ENCODE measurements around the gene TSPAN14. TPM values are rescaled to one million over a fixed set of nuclear protein-coding genes. Genes with fewer than 3 reads are reported as not detected.

Gene TSPAN14
- total RNA-seq, 4 donors from 2014 or later = 103 to 168 (median 131) TPM

DNA sequence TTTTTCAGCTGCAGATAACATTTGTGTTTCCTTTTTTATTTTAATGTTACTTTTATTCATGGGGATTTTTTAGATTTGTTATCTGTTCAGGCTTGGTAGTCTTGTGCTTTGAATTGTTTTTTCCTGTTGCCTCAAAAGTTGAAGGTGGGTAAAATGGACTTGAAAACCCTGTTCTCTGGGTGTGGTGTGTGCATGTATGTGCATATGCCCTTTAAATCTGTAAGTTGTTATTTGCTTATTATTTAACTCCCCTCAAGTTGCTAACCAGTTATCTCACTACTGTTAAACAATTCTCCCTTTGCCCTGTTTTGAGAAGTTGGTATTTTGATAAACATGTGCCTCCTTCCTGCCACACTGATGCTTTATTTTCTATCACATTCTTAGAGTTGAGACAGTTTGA lies 30.6 kb downstream of the TSPAN14 start:
- intact Hi-C loops (cut with DNase I; ENCODE audit: low total_unique reads) = no loop called here
- no peak overlapping the region for H3K4me3 ChIP-seq (ENCODE audit: low read depth, poor library complexity, severe bottlenecking)
- no peak for DNase-seq (ENCODE audit: low spot score in 2 of 2)
- TF ChIP-seq, protein P1, sequence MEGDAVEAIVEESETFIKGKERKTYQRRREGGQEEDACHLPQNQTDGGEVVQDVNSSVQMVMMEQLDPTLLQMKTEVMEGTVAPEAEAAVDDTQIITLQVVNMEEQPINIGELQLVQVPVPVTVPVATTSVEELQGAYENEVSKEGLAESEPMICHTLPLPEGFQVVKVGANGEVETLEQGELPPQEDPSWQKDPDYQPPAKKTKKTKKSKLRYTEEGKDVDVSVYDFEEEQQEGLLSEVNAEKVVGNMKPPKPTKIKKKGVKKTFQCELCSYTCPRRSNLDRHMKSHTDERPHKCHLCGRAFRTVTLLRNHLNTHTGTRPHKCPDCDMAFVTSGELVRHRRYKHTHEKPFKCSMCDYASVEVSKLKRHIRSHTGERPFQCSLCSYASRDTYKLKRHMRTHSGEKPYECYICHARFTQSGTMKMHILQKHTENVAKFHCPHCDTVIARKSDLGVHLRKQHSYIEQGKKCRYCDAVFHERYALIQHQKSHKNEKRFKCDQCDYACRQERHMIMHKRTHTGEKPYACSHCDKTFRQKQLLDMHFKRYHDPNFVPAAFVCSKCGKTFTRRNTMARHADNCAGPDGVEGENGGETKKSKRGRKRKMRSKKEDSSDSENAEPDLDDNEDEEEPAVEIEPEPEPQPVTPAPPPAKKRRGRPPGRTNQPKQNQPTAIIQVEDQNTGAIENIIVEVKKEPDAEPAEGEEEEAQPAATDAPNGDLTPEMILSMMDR (IDR thresholded peaks at IDR 0.05) = no peak
- no peak for TF ChIP-seq POLR2A (IDR thresholded peaks at IDR 0.05)

DNA sequence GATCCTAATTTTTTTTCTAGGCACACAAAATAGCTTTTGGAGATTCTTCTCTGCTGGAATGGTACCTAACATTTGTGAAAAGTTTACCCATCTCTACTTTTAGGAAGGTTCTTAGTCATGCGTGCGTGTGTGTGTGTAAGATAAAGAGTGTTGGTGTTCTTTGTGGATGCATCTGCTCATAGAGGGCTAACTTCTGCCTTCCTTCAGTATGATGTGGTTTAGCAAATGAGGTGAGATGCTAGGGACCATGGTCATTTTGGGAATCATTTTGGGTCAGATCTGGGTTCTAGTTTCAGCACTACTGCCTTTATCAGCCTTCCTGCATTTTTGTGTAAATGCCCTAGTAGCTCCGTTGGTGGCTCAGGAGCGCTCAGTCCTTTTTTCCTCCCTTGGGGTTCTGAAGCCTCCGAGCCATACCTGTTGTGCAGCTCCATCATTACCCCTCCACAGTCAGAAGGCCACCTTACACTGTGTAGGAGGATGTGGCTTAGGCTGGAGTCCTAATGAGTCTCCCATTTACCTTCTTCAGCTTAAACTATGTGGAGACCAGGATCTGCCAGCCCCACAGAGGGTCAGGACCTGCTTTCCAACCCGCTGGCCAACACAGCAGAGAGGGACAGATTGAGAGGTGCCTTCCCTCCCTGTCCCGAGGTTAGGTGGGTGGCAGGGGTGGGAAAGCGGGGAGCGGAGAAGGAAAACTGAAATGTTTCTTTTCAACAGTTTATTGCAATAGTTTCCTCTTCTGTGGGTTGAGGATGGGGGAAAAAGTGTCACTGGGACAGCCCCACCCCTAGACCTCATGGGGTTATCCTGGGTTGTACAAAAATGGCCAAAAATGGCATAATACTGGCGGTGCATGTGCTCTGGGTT lies 31.2 kb downstream of the TSPAN14 start:
- intact Hi-C loops (cut with DNase I; ENCODE audit: low total_unique reads) = no loop called here
- peak in 1 of 2 donors; percentile 84 for DNase-seq (ENCODE audit: low spot score in 2 of 2)
- WGBS, 2 donors = 76 to 88% methylated on average over 10 of the region's 10 CpGs
- no peak for TF ChIP-seq POLR2A (IDR thresholded peaks at IDR 0.05)
- TF ChIP-seq, protein P1 (IDR thresholded peaks at IDR 0.05) = no peak
- H3K4me3 ChIP-seq (ENCODE audit: low read depth, poor library complexity, severe bottlenecking) = no peak overlapping the region

DNA sequence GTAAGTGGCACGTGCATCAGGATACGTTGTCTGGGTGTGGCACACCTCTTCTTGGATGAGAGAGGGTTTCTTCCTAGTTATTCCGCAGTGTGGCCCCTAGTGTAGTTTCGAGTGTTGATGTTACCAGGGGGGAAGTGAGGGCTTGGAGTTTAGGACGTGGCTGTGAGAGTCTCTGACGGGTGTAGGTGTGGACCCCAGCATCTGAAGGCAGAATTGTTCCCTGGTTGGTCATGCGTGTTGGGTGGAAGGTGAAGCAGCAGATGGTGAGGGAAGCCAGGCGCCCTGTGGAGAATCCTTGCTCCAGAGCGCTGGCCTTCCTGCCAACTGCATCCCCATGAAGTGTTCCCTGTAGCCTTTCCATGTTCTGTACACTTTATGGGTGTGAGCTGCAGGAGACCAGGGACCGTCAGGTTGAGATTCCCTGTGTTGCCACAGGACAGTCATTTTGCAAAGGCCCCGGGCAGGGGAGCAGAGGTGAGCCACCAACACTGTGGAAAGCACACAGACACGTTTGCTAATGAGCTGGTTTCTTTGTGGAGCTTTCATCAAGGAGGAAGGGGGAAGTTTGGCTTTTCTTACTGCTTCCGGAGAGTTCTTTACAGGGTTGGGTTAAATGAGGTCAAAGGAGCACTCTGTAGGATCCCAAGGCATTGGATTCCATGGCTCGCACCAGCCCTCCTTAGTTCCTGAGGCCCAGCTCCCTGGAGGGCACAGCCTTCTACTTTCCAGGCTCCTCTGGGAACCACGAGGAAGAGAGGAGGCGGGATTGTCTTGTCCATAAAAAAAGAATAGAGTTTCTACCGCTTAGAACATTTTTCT lies 32.0 kb downstream of the TSPAN14 start:
- intact Hi-C loops (cut with DNase I; ENCODE audit: low total_unique reads) = no loop called here
- TF ChIP-seq, protein P1 (IDR thresholded peaks at IDR 0.05) = no peak
- TF ChIP-seq POLR2A (IDR thresholded peaks at IDR 0.05) = no peak
- DNase-seq (ENCODE audit: low spot score in 2 of 2) = peak; percentile 28 to 81
- 53 to 62% methylated on average over 17 of the region's 17 CpGs for WGBS, 2 donors
- H3K4me3 ChIP-seq (ENCODE audit: low read depth, poor library complexity, severe bottlenecking) = no peak overlapping the region

DNA sequence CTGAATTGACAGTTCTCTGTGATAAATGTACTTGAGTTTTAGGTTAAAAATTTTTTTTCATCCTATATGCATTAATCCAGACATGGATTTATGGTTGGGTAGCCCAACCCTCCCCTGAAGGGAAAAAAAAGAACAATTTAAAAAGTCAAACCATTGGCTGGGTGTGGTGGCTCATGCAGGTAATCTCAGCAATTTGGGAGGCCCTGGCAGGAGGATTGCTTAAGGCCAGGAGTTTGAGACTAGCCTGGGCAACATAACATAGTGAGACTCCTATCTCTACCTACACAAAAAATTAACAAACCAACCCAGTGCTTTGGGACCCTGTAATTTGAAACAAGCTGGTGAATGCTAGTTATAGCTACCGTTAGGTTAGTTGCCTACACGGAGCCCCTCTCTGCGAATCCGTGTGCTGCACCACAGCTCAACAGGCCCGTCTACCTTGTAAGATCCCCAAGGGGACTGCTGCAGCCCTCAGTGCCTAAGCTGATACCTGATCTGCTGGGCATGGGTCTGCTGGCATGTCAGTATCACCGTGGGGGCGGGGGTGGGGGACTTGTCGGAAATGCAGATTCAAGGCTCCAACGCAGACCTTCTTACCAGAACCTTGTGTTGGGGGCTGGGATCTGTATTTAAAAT lies 32.8 kb downstream of the TSPAN14 start:
- intact Hi-C loops (cut with DNase I; ENCODE audit: low total_unique reads) = no loop called here
- WGBS, 2 donors = 86 to 91% methylated on average over 9 of the region's 9 CpGs
- peak in 1 of 2 donors; percentile 29 for DNase-seq (ENCODE audit: low spot score in 2 of 2)
- H3K4me3 ChIP-seq (ENCODE audit: low read depth, poor library complexity, severe bottlenecking) = no peak overlapping the region
- TF ChIP-seq, protein P1 (IDR thresholded peaks at IDR 0.05) = no peak
- TF ChIP-seq POLR2A (IDR thresholded peaks at IDR 0.05) = no peak

DNA sequence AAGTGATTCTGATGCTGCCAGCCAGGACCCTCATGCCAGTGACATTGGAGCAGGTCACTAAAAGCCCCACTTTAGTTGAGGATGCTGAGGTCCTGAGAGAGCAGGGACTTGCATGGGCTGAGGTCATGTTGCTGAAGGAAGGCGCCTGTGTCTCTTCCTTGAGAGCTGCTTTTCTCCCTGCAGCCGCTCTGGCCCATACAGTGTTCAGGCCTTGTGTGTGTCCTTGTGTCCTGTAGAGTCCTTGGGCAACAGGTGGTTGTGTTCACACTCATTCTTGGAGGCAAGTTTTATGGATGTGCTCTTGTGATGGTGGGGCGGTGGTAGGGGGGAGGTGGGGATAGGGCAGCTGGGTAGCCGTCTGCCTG lies 33.3 kb downstream of the TSPAN14 start:
- intact Hi-C loops (cut with DNase I; ENCODE audit: low total_unique reads) = no loop called here
- H3K4me3 ChIP-seq (ENCODE audit: low read depth, poor library complexity, severe bottlenecking) = no peak overlapping the region
- TF ChIP-seq POLR2A (IDR thresholded peaks at IDR 0.05) = no peak
- TF ChIP-seq, protein P1 (IDR thresholded peaks at IDR 0.05) = no peak
- peak in 1 of 2 donors; percentile 54 for DNase-seq (ENCODE audit: low spot score in 2 of 2)
- 88 to 94% methylated on average over 4 of the region's 4 CpGs for WGBS, 2 donors

All from lower leg skin (tissue), 4 donors.